ENCODE results near the gene ASPSCR1. TPM values are rescaled to one million over a fixed set of nuclear protein-coding genes. Genes with fewer than 3 reads are reported as not detected.
"Not testable (repeated sequence)": the region's sequence is repeated elsewhere in the genome, so short reads cannot be mapped to it uniquely, and the experiment has no call there.

Gene ASPSCR1
- total RNA-seq, 1 donor from 2014 or later = 24.1 TPM

GRCh38 chr17:81940538-81941483 lies 36.6 kb upstream of the ASPSCR1 start:
- no peak for DNase-seq (ENCODE audit: low spot score)

GRCh38 chr17:81941484-81942166 lies 35.8 kb upstream of the ASPSCR1 start:
- DNase-seq (ENCODE audit: low spot score) = no peak

GRCh38 chr17:81942167-81942553 lies 35.3 kb upstream of the ASPSCR1 start:
- no peak for DNase-seq (ENCODE audit: low spot score)

GRCh38 chr17:81944858-81945257 lies 32.6 kb upstream of the ASPSCR1 start:
- DNase-seq (ENCODE audit: low spot score) = no peak

- DNase-seq (ENCODE audit: low spot score) = no peak
Measured at GRCh38 chr17:81947189-81947588, 30.2 kb upstream of the ASPSCR1 start, which contains the start of gene MYADML2. Gene MYADML2, minus strand, starts transcription at chr17:81947233. Its CDS starts 5,492 bp downstream, at chr17:81941741.

GRCh38 chr17:81948635-81949378 lies 28.6 kb upstream of the ASPSCR1 start:
- no peak for DNase-seq (ENCODE audit: low spot score)

GRCh38 chr17:81950501-81950900 lies 26.9 kb upstream of the ASPSCR1 start:
- DNase-seq (ENCODE audit: low spot score) = no peak

- DNase-seq (ENCODE audit: low spot score) = no peak
Measured at GRCh38 chr17:81951785-81952684, 25.4 kb upstream of the ASPSCR1 start.

- no peak for DNase-seq (ENCODE audit: low spot score)
Measured at GRCh38 chr17:81952792-81953228, 24.6 kb upstream of the ASPSCR1 start.

- not testable (repeated sequence) for DNase-seq (ENCODE audit: low spot score)
Measured at GRCh38 chr17:81953443-81953842, 24.0 kb upstream of the ASPSCR1 start.

- DNase-seq (ENCODE audit: low spot score) = no peak
Measured at GRCh38 chr17:81954131-81955057, 23.0 kb upstream of the ASPSCR1 start.

- DNase-seq (ENCODE audit: low spot score) = no peak
Measured at GRCh38 chr17:81955058-81955681, 22.3 kb upstream of the ASPSCR1 start.

- DNase-seq (ENCODE audit: low spot score) = no peak
Measured at GRCh38 chr17:81955756-81956544, 21.5 kb upstream of the ASPSCR1 start.

- DNase-seq (ENCODE audit: low spot score) = no peak
Measured at GRCh38 chr17:81956607-81957589, 20.5 kb upstream of the ASPSCR1 start.

GRCh38 chr17:81957691-81958432 lies 19.6 kb upstream of the ASPSCR1 start:
- no peak for DNase-seq (ENCODE audit: low spot score)

GRCh38 chr17:81958633-81959342 lies 18.6 kb upstream of the ASPSCR1 start:
- DNase-seq (ENCODE audit: low spot score) = no peak
